AG09309 (cell line): ENCODE measurements around the gene HSP90B1.

Experiments used
- DNase-seq: peaks from one replicate; pipeline ENCODE4 v3.0.0-alpha.2; 2010; ENCODE audit warnings: low read depth
- H3K4me3 ChIP-seq: 2 replicates; pipeline ENCODE4 v1.5.1; 2011; ENCODE audit warnings: mild to moderate bottlenecking, low read depth, low read length, moderate library complexity; ENCODE audit not compliant: control insufficient read depth
- TF ChIP-seq, protein P1 (sequence below): IDR thresholded peaks from 2 replicates; pipeline ENCODE4 v1.5.1; 2011; ENCODE audit warnings: mild to moderate bottlenecking, low read depth, low read length, inconsistent platforms; ENCODE audit not compliant: insufficient read depth, control insufficient read depth; ENCODE audit errors: missing control alignments

Gene HSP90B1

GRCh38 chr12:103986829-103987228, 56.6 kb downstream of the HSP90B1 start:
- peak; percentile 46 for DNase-seq
- H3K4me3 ChIP-seq, result no peak overlapping the region
- TF ChIP-seq, protein P1, sequence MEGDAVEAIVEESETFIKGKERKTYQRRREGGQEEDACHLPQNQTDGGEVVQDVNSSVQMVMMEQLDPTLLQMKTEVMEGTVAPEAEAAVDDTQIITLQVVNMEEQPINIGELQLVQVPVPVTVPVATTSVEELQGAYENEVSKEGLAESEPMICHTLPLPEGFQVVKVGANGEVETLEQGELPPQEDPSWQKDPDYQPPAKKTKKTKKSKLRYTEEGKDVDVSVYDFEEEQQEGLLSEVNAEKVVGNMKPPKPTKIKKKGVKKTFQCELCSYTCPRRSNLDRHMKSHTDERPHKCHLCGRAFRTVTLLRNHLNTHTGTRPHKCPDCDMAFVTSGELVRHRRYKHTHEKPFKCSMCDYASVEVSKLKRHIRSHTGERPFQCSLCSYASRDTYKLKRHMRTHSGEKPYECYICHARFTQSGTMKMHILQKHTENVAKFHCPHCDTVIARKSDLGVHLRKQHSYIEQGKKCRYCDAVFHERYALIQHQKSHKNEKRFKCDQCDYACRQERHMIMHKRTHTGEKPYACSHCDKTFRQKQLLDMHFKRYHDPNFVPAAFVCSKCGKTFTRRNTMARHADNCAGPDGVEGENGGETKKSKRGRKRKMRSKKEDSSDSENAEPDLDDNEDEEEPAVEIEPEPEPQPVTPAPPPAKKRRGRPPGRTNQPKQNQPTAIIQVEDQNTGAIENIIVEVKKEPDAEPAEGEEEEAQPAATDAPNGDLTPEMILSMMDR, result no peak

- TF ChIP-seq, protein P1, result no peak
- H3K4me3 ChIP-seq, result no peak overlapping the region
- DNase-seq, result no peak
Observed at GRCh38 chr12:103994235-103994634, 64.0 kb downstream of the HSP90B1 start.

- TF ChIP-seq, protein P1, result no peak
- H3K4me3 ChIP-seq, result no peak overlapping the region
- DNase-seq, result no peak
Observed at GRCh38 chr12:103996595-103996994, 66.4 kb downstream of the HSP90B1 start.

- DNase-seq, result no peak
- TF ChIP-seq, protein P1, result no peak
Observed at GRCh38 chr12:103997286-103997900, 67.2 kb downstream of the HSP90B1 start.

More at GRCh38 chr12:103997286-103997900, 67.2 kb downstream of the HSP90B1 start:
- H3K4me3 ChIP-seq, result no peak overlapping the region
